ENCODE data around the gene CYB561D2.

DNA sequence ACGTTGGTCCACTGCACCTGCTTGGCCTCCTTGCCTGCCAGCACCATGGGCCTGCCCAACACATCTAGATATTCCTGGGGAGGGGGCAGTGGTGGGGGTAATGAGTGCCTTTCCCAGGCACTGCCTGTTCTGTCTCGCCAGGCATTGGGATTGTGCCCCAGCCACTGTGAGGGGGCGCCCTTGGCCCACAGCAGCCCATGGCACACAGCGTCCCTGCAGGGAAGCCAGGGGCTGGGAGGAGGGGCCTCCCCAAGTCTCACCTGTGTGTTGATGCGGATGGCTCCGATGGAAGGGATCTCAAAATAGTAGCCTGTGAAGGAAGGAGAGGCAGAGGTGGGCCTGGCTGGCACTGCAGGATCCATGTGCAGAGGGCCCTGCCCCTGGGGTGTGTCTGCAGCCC lies 27.4 kb downstream of the CYB561D2 start:
- TF ChIP-seq EZH2phosphoT487 (IDR thresholded peaks at IDR 0.05; ENCODE audit: insufficient read depth, low read depth) = no peak
- no peak for TF ChIP-seq EZH2 (IDR thresholded peaks at IDR 0.05; ENCODE audit: insufficient read depth, poor library complexity, severe bottlenecking)
